NCI-H2107 (cell line): ENCODE measurements around the gene UNG.
A peak's percentile ranks its signal among the peaks of the same experiment; 100 is the strongest.

ENCODE experiments used
- DNase-seq: peaks from one replicate; lab custom pipeline; 2025; lab: John Stamatoyannopoulos, UW

UNG gene

GRCh38 chr12:109089683-109090082, 7.7 kb upstream of the UNG start:
- DNase-seq = no peak

- no peak for DNase-seq
These were observed 4.8 kb upstream of the UNG start for GRCh38 chr12:109092497-109093021.

- peak; percentile 91 for DNase-seq
These were observed 4.1 kb upstream of the UNG start, which contains the start of gene ALKBH2 for GRCh38 chr12:109093022-109093918. Gene ALKBH2, minus strand, starts transcription at chr12:109093472. Its CDS starts 686 bp downstream, at chr12:109092786.

GRCh38 chr12:109097140-109097434, 310 bp upstream of the UNG start:
- no peak for DNase-seq

- DNase-seq = no peak
These were observed 797 bp downstream of the UNG start for GRCh38 chr12:109098183-109098604.

- DNase-seq = no peak
These were observed 1.3 kb downstream of the UNG start for GRCh38 chr12:109098651-109099050.

GRCh38 chr12:109099431-109100020, 2.1 kb downstream of the UNG start:
- DNase-seq = no peak

GRCh38 chr12:109100741-109101140, 3.3 kb downstream of the UNG start:
- DNase-seq = no peak

- DNase-seq = no peak
These were observed 5.1 kb downstream of the UNG start for GRCh38 chr12:109102491-109102890.

GRCh38 chr12:109105176-109105575, 7.8 kb downstream of the UNG start:
- no peak for DNase-seq

GRCh38 chr12:109109746-109110350, 12.5 kb downstream of the UNG start:
- DNase-seq = no peak

- DNase-seq = no peak
These were observed 13.6 kb downstream of the UNG start for GRCh38 chr12:109110988-109111495.

GRCh38 chr12:109112720-109113465, 15.5 kb downstream of the UNG start:
- DNase-seq = no peak

GRCh38 chr12:109113661-109114321, 16.4 kb downstream of the UNG start:
- no peak for DNase-seq

- no peak for DNase-seq
These were observed 17.2 kb downstream of the UNG start for GRCh38 chr12:109114644-109115043.

- no peak for DNase-seq
These were observed 18.0 kb downstream of the UNG start for GRCh38 chr12:109115404-109115757.

GRCh38 chr12:109115758-109116610, 18.6 kb downstream of the UNG start, which contains the start of gene ACACB:
Gene ACACB, plus strand, starts transcription at chr12:109116587. Its CDS starts 22,819 bp downstream, at chr12:109139406.
- no peak for DNase-seq

- no peak for DNase-seq
These were observed 19.2 kb downstream of the UNG start for GRCh38 chr12:109116611-109116949.

- no peak for DNase-seq
These were observed 22.7 kb downstream of the UNG start for GRCh38 chr12:109120095-109120494.

GRCh38 chr12:109120557-109120956, 23.2 kb downstream of the UNG start:
- no peak for DNase-seq
